ENCODE measurements around the gene LTB4R2.
A peak's percentile ranks its signal among the peaks of the same experiment; 100 is the strongest.

Gene LTB4R2

GRCh38 chr14:24329073-24329663, 19.2 kb downstream of the LTB4R2 start:
- no peak overlapping the region for H3K4me3 ChIP-seq (ENCODE audit: low read depth, low read length)
- no peak for TF ChIP-seq CTCF (IDR thresholded peaks at IDR 0.05; ENCODE audit: insufficient read depth, low read depth, low read length, missing control alignments)
- DNase-seq (ENCODE audit: low read depth), result no peak

- no peak overlapping the region for H3K4me3 ChIP-seq (ENCODE audit: low read depth, low read length)
- no peak for DNase-seq (ENCODE audit: low read depth)
- TF ChIP-seq CTCF (IDR thresholded peaks at IDR 0.05; ENCODE audit: insufficient read depth, low read depth, low read length, missing control alignments), result no peak
Measured at GRCh38 chr14:24329736-24330135, 19.8 kb downstream of the LTB4R2 start.

GRCh38 chr14:24330973-24331674, 21.2 kb downstream of the LTB4R2 start:
- TF ChIP-seq CTCF (IDR thresholded peaks at IDR 0.05; ENCODE audit: insufficient read depth, low read depth, low read length, missing control alignments), result no peak
- no peak overlapping the region for H3K4me3 ChIP-seq (ENCODE audit: low read depth, low read length)
- no peak for DNase-seq (ENCODE audit: low read depth)

- no peak overlapping the region for H3K4me3 ChIP-seq (ENCODE audit: low read depth, low read length)
- TF ChIP-seq CTCF (IDR thresholded peaks at IDR 0.05; ENCODE audit: insufficient read depth, low read depth, low read length, missing control alignments), result no peak
- DNase-seq (ENCODE audit: low read depth), result no peak
Measured at GRCh38 chr14:24331731-24332267, 21.9 kb downstream of the LTB4R2 start.

- TF ChIP-seq CTCF (IDR thresholded peaks at IDR 0.05; ENCODE audit: insufficient read depth, low read depth, low read length, missing control alignments), result peak; percentile 87
- peak; percentile 91 for DNase-seq (ENCODE audit: low read depth)
- peak overlapping the region; percentile 24 for H3K4me3 ChIP-seq (ENCODE audit: low read depth, low read length)
Measured at GRCh38 chr14:24332268-24332993, 22.5 kb downstream of the LTB4R2 start.

GRCh38 chr14:24334431-24335291, 24.7 kb downstream of the LTB4R2 start, which contains the start of gene ADCY4:
TSS of gene ADCY4 (minus strand) at chr14:24335071. CDS start at chr14:24334652, 419 bp downstream.
- DNase-seq (ENCODE audit: low read depth), result no peak
- H3K4me3 ChIP-seq (ENCODE audit: low read depth, low read length), result peak within 1 kb of the TSS; percentile 25
- TF ChIP-seq CTCF (IDR thresholded peaks at IDR 0.05; ENCODE audit: insufficient read depth, low read depth, low read length, missing control alignments), result no peak

All from GM12865 (cell line).